K562 (cell line): Measurements from ENCODE around the gene TAF1D. TPM values are rescaled to one million over a fixed set of nuclear protein-coding genes. Genes with fewer than 3 reads are reported as not detected.

Experiments used
- ETV5 ChIP-seq: sonication (generic); formaldehyde crosslinking; IDR thresholded peaks from 2 replicates; pipeline ENCODE4 v1.4.0; 2020; ENCODE audit warnings: low read depth, mild to moderate bottlenecking, missing genetic modification reagents
- FOSL1 ChIP-seq: fragments of 200-800 bp; sonication (Bioruptor generic); conservative IDR thresholded peaks from 2 replicates; pipeline ENCODE4 v1.6.1; 2016; ENCODE audit warnings: missing genetic modification characterization, missing compliant biosample characterization
- HEY1 ChIP-seq: fragments of 250-450 bp; sonication (Bioruptor Pico); IDR thresholded peaks from 2 replicates; pipeline ENCODE4 v1.5.0; 2020; ENCODE audit warnings: mild to moderate bottlenecking, moderate library complexity, borderline replicate concordance
- JUN ChIP-seq, 2 experiments: sonication (generic) in 1 of 2; formaldehyde crosslinking in 1 of 2; IDR thresholded peaks; 2 replicates each; pipeline versions ENCODE4 v1.6.1 to v1.8.0; 2012 to 2022; ENCODE audit warnings: borderline replicate concordance in 2 of 2, mild to moderate bottlenecking in 2 of 2, improper control_type of control experiment in 1 of 2, low read depth in 1 of 2, low read length in 1 of 2, missing genetic modification reagents in 1 of 2
- NCOA2 ChIP-seq, 2 experiments: fragments of 450-650 bp; IDR thresholded peaks; 2 replicates each; pipeline ENCODE4 v1.6.1; 2018; ENCODE audit warnings: mild to moderate bottlenecking in 2 of 2, moderate library complexity in 1 of 2; ENCODE audit not compliant: partially characterized antibody in 2 of 2
- NCOR1 ChIP-seq: fragments of 450-650 bp; IDR thresholded peaks from 2 replicates; pipeline ENCODE4 v1.6.1; 2016; ENCODE audit warnings: mild to moderate bottlenecking, moderate library complexity
- ZNF23 ChIP-seq: fragments of 250-450 bp; sonication (Bioruptor Pico); IDR thresholded peaks from 2 replicates; pipeline ENCODE4 v1.4.0; 2020; ENCODE audit warnings: mild to moderate bottlenecking
- ZNF583 ChIP-seq: fragments of 250-450 bp; sonication (Bioruptor Pico); IDR thresholded peaks from 2 replicates; pipeline ENCODE4 v1.4.0; 2020
- polyA plus RNA-seq, 8 experiments: library from polyadenylated mRNA; depleted of rRNA in 4 of 8; stranded (reverse) in 5 of 8; unstranded in 3 of 8; fragments of >200 nt; fragmentation: Nextera tagmentation in 2 of 8; fragmentation: Illumina TruSeq in 1 of 8; extraction: Ambion mirVana in 2 of 8; extraction: Trizol in 1 of 8; gene quantifications; 2 replicates each; pipeline versions ENCODE4 v1.2.1 to v1.2.3, GENCODE V29; 2011 to 2014; ENCODE audit warnings: inconsistent platforms in 1 of 8, missing spikeins in 1 of 8
- total RNA-seq, 7 experiments: library from RNA; depleted of rRNA in 6 of 7; stranded (reverse); fragments of >200 nt in 6 of 7; fragmentation: Illumina TruSeq in 2 of 7; extraction: Trizol in 2 of 7; gene quantifications; 2 replicates each; pipeline versions ENCODE4 v1.2.1 to v1.2.3, GENCODE V29; 2011 to 2021; ENCODE audit warnings: low replicate concordance in 1 of 7
- TF ChIP-seq, protein P1 (sequence below), 2 experiments: fragments of 450-650 bp; conservative IDR thresholded peaks; 2 replicates each; pipeline ENCODE4 v1.6.1; 2017; ENCODE audit warnings: mild to moderate bottlenecking in 2 of 2, moderate library complexity in 2 of 2
- TF ChIP-seq, protein P2 (sequence below): fragments of 200-800 bp; sonication (Bioruptor generic); IDR thresholded peaks from 2 replicates; pipeline ENCODE4 v1.6.1; 2016; ENCODE audit warnings: missing genetic modification characterization, missing compliant biosample characterization
- TF ChIP-seq, protein P3 (sequence below): IDR thresholded peaks from 2 replicates; pipeline ENCODE4 v1.6.1; 2011; ENCODE audit warnings: borderline replicate concordance, low read depth, mild to moderate bottlenecking, moderate library complexity, low read length; ENCODE audit not compliant: insufficient read depth, poor library complexity, severe bottlenecking
- TF ChIP-seq, protein P4 (sequence below): fragments of 200-400 bp; formaldehyde crosslinking; IDR thresholded peaks from 2 replicates; pipeline ENCODE4 v1.6.1; 2017; ENCODE audit warnings: mild to moderate bottlenecking, low read depth, low read length, moderate library complexity

Gene TAF1D
- total and polyA plus RNA-seq, 9 of the 15 experiments (the other 6 are each of a cell fraction or from before 2014, with no cell fraction given): 122 to 347 (median 250) TPM

DNA sequence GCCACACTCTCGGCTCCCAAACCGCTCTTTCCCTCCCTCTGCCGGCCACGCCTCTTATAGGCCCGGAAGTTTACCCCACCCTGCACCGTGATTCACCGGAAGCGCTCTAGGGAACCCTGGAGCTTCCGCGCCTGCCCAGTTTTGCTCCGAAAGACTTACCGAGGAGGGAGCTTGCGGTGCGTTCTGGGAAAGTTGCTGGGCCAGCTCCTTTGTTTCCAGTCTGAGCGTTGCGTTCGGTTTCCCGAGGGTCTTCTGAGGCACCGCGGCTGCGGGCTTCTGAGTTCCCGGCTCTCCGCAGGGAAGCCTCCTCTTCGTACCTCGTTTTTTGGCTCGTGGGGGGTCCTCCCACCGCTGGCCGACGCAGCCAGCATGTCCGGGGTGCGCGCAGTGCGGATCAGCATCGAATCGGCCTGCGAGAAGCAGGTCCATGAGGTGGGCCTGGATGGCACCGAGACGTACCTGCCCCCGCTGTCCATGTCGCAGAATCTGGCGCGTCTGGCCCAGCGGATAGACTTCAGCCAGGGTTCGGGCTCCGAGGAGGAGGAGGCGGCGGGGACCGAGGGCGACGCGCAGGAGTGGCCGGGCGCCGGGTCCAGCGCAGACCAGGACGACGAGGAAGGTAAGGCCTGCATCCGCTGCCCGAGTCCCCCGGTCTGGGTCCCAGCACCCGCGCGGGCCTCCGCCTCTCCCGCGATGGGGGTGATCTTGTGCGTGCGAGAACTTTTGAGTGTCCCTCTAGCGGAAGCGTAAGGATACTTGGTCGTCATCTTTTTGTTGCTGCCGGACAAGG is 43.0 kb upstream of the TAF1D start, which contains the start of gene MED17 (continued):
- TF ChIP-seq NCOA2 (IDR thresholded peaks at IDR 0.05; ENCODE audit: partially characterized antibody in 2 of 2) (no peak), JUN (IDR thresholded peaks at IDR 0.05; ENCODE audit: borderline replicate concordance, low read depth, low read length) (peak; percentile 39; the same call in 1 of the 2 replicates), JUN (CRISPR knock-in tag; IDR thresholded peaks at IDR 0.05; ENCODE audit: borderline replicate concordance) (no peak), ZNF583 (CRISPR knock-in tag) (no peak), NCOR1 (no peak), FOSL1 (tag) (peak; percentile 86), ETV5 (CRISPR knock-in tag) (peak; percentile 56; the same call in 1 of the 2 replicates), HEY1 (CRISPR knock-in tag) (no peak), ZNF23 (CRISPR knock-in tag) (no peak)
- TF ChIP-seq, protein P1, sequence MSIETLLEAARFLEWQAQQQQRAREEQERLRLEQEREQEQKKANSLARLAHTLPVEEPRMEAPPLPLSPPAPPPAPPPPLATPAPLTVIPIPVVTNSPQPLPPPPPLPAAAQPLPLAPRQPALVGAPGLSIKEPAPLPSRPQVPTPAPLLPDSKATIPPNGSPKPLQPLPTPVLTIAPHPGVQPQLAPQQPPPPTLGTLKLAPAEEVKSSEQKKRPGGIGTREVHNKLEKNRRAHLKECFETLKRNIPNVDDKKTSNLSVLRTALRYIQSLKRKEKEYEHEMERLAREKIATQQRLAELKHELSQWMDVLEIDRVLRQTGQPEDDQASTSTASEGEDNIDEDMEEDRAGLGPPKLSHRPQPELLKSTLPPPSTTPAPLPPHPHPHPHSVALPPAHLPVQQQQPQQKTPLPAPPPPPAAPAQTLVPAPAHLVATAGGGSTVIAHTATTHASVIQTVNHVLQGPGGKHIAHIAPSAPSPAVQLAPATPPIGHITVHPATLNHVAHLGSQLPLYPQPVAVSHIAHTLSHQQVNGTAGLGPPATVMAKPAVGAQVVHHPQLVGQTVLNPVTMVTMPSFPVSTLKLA (conservative IDR thresholded peaks at IDR 0.05): peak; percentile 73 to 81; a peak in 3 of 4 replicates
- TF ChIP-seq, protein P2, sequence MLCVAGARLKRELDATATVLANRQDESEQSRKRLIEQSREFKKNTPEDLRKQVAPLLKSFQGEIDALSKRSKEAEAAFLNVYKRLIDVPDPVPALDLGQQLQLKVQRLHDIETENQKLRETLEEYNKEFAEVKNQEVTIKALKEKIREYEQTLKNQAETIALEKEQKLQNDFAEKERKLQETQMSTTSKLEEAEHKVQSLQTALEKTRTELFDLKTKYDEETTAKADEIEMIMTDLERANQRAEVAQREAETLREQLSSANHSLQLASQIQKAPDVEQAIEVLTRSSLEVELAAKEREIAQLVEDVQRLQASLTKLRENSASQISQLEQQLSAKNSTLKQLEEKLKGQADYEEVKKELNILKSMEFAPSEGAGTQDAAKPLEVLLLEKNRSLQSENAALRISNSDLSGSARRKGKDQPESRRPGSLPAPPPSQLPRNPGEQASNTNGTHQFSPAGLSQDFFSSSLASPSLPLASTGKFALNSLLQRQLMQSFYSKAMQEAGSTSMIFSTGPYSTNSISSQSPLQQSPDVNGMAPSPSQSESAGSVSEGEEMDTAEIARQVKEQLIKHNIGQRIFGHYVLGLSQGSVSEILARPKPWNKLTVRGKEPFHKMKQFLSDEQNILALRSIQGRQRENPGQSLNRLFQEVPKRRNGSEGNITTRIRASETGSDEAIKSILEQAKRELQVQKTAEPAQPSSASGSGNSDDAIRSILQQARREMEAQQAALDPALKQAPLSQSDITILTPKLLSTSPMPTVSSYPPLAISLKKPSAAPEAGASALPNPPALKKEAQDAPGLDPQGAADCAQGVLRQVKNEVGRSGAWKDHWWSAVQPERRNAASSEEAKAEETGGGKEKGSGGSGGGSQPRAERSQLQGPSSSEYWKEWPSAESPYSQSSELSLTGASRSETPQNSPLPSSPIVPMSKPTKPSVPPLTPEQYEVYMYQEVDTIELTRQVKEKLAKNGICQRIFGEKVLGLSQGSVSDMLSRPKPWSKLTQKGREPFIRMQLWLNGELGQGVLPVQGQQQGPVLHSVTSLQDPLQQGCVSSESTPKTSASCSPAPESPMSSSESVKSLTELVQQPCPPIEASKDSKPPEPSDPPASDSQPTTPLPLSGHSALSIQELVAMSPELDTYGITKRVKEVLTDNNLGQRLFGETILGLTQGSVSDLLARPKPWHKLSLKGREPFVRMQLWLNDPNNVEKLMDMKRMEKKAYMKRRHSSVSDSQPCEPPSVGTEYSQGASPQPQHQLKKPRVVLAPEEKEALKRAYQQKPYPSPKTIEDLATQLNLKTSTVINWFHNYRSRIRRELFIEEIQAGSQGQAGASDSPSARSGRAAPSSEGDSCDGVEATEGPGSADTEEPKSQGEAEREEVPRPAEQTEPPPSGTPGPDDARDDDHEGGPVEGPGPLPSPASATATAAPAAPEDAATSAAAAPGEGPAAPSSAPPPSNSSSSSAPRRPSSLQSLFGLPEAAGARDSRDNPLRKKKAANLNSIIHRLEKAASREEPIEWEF (CRISPR knock-in tag): no peak
- TF ChIP-seq, protein P3, sequence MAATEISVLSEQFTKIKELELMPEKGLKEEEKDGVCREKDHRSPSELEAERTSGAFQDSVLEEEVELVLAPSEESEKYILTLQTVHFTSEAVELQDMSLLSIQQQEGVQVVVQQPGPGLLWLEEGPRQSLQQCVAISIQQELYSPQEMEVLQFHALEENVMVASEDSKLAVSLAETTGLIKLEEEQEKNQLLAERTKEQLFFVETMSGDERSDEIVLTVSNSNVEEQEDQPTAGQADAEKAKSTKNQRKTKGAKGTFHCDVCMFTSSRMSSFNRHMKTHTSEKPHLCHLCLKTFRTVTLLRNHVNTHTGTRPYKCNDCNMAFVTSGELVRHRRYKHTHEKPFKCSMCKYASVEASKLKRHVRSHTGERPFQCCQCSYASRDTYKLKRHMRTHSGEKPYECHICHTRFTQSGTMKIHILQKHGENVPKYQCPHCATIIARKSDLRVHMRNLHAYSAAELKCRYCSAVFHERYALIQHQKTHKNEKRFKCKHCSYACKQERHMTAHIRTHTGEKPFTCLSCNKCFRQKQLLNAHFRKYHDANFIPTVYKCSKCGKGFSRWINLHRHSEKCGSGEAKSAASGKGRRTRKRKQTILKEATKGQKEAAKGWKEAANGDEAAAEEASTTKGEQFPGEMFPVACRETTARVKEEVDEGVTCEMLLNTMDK: peak; percentile 89
- TF ChIP-seq, protein P4, sequence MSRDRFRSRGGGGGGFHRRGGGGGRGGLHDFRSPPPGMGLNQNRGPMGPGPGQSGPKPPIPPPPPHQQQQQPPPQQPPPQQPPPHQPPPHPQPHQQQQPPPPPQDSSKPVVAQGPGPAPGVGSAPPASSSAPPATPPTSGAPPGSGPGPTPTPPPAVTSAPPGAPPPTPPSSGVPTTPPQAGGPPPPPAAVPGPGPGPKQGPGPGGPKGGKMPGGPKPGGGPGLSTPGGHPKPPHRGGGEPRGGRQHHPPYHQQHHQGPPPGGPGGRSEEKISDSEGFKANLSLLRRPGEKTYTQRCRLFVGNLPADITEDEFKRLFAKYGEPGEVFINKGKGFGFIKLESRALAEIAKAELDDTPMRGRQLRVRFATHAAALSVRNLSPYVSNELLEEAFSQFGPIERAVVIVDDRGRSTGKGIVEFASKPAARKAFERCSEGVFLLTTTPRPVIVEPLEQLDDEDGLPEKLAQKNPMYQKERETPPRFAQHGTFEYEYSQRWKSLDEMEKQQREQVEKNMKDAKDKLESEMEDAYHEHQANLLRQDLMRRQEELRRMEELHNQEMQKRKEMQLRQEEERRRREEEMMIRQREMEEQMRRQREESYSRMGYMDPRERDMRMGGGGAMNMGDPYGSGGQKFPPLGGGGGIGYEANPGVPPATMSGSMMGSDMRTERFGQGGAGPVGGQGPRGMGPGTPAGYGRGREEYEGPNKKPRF: no peak
